HG03378 (cell line): ENCODE measurements around the gene IL1RAPL2.
"Not testable (repeated sequence)": the region's sequence is repeated elsewhere in the genome, so short reads cannot be mapped to it uniquely, and the experiment has no call there.

Experiments used
- ATAC-seq: cut with Tn5 transposase; IDR thresholded peaks from one replicate; pipeline ENCODE4 v1.9.1; 2021; ENCODE audit warnings: mild to moderate bottlenecking, moderate library complexity; ENCODE audit not compliant: unreplicated experiment

IL1RAPL2 gene

DNA sequence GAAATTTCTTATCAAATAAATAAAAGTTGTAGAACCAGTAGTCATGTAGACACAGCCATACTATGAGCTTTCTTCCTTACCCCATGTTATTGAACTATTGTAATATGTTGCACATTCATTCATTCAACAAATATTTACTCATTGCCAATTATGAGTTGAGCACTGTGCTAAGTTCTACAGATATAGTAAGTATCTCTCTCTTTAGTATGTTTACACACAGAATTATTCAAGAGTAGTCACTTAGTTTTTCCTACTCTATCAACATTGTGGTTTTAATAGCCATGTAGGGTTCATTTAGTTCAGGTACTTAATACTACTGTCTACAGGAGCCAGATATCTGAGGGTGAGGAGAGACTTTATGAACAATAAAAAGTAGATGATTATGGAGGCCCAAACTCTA lies 568.3 kb downstream of the IL1RAPL2 start:
- ATAC-seq = no peak

DNA sequence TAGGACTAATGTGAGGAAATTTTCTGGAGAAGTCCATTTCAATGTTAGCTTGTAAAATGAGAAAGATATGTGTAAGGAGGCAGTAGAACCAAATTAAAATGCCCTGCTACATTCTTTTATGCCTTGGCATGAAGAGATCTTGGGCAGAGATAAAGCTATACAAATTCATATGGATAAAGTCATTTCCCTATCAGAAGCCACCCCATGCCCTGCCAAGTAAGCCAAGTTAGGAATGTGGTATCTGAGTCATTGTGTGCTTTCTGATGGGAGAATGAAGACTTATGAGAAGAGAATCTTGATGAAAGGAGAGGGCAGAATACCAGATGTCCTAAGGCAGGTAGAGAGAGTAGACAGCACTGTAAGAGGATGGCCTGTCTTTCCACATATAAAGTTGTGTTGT lies 570.8 kb downstream of the IL1RAPL2 start:
- ATAC-seq = no peak

DNA sequence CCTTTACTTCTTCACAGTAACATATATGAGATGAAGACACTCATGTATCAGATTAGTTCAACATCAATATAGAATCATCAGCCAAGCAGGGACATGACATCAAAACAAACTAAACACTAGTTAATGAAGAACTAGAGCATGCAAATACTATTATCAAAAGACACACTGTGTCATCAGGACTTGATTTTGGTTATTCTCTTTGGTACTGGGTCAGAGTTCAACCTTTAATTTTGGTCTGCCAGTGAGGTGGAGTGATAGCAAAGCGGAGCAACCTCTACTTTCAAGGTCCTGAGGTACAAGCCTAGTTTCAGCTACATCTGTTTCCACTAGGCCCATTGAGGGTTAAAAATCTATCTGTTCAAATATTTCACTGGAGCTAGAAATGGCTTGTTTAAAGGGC lies 584.0 kb downstream of the IL1RAPL2 start:
- ATAC-seq = no peak

DNA sequence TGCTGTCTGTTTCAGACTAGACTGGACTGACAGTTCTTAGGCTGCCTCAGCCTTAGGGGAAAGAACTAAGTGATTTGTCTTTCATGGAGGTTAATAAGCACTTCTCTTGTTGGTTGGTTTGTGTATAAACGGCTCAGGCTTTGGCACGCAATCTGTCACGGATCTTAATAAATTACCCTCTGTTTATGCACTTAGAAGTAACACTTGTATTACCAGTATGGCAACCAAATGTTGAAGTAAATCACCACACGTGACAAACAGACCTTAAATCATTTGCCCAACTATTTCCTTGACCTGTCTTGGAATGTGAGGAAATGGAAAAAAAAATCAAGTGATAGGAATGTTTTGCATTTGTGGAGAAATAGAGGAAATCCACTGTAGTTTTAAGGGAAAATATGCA lies 584.6 kb downstream of the IL1RAPL2 start:
- no peak for ATAC-seq

DNA sequence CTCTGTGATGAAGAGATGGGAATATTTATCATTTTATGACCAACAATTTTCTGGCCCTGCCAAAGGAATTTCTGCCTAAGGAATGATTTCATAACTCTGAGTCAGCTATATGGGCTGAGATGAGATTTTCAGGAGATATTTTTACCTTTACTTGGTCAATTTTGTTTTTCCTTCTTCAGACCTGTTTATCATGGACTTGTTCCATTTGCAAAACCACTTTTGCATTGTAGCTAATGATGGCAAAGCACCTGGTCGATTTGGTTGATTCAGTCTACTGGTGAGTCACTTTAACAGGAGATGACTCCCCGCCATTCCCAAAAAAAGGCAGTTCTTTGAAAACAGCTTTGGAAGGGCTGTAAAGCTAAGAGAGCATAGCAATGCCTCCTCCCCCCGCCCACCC lies 601.2 kb downstream of the IL1RAPL2 start:
- no peak for ATAC-seq

DNA sequence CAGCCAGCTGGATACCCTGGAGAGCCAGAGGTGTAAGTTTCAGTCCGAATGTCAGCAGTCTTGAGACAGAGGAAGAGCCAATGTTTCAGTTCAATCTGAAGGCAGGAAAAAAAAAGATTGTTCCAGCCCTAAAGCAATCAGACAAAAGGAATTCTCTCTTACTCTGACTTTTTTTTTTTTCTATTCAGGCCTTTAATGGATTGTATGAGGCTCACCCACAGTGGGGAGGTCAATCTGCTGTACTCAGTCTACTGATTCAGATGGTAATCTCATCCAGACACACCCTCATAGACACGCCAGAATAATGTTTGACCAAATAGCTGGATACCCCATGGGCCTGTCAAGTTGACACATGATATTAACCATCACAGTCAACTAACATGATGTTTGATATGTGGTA lies 602.6 kb downstream of the IL1RAPL2 start:
- ATAC-seq = no peak

DNA sequence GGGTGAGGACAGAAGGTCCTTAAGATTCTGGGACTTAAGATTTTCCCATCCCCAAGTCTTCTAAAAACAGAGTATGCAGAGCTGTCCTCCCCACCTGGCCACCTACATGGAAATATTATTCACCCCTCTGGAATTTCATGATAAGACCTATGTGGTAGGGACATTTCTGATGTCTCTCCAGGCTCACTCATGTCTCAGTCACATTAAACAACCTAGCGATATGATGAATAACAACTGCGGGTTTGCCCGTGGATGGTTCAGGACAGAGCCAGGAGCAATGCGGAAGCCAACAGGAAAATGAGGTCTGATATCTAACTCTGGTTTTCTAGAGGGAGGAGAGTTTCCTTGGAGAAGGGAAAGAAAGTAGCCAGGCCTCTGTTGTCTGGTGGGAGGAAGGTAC lies 607.1 kb downstream of the IL1RAPL2 start:
- no peak for ATAC-seq

DNA sequence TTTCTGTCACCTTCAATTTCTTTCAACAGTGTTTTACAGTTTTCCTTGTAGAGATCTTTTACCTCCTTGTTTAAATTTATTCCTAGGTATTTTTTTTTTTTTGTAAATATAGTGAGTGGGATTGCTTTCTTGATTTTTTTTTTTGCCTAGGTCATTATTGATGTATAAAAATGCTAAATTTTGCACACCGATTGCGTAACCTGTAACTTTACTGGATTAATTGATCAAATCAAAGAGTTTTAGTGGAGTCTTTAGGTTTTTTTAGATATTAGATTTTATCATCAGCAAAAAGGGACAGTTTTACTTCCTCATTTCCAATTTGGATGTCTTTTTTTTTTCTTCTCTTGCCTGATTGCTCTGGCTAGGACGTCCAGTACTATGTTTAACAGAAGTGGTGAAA lies 613.6 kb downstream of the IL1RAPL2 start:
- no peak for ATAC-seq

DNA sequence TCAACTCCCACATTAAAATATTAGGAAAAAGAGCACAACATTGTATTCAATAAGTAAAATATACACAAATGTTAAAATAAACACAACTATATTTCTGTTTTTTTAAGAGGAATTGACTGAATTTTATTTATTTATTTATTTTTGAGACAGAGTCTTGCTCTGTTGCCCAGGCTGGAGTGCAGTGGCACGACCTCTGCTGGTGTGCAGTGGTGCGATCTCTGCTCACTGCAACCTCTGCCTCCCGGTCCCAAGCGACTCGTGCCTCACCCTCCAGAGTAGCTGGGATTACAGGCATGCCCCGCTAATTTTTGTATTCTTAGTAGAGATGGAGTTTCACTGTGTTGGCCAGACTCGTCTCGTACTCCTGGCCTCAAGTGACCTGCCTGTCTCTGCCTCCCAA lies 623.1 kb downstream of the IL1RAPL2 start:
- ATAC-seq = no peak

DNA sequence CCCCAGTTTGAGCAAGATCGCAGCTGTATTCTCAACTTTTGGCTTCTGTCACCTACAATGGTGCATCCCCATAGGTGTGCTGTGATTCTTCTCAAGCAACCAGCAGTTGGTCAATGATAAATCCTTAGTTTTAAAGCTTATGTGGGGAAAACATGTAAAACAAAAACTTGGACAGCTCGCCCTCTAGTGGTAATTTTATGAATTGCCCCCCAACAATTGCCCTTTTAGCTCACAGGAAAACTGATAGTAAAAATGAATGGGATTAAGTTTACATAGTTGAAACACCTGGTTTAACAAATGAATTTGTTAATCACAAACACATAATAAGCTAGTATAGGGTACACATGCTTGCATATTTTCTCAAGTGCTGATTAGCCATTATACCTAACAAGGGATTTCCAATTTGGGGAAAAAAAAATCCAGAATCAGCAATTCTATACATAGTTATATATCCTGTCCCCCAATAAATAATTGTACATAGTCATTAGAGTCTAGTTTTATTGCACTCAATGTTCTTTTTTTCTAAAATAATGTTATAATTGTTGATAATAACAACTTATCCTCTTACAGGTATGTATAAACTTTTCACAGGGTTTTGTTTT lies 624.4 kb downstream of the IL1RAPL2 start:
- ATAC-seq = no peak

DNA sequence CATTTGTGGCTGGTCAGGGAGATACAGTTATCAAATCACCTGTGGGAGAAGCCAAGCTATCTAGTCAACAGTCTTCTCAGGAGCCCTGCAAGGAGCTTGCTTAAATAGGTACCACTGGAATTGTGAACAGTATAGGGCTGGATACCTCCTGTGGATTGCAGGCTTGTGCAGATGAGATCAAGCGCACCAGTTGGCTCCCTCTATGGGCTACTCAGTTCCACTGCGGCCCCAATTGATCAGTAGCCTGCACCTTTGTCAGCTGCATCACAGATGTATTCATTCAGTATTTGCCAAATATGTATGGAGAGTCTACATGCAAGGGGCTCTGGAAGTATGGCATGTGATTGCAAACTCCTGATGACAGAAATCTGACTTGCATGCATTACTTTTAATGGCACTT lies 625.9 kb downstream of the IL1RAPL2 start:
- ATAC-seq = no peak

DNA sequence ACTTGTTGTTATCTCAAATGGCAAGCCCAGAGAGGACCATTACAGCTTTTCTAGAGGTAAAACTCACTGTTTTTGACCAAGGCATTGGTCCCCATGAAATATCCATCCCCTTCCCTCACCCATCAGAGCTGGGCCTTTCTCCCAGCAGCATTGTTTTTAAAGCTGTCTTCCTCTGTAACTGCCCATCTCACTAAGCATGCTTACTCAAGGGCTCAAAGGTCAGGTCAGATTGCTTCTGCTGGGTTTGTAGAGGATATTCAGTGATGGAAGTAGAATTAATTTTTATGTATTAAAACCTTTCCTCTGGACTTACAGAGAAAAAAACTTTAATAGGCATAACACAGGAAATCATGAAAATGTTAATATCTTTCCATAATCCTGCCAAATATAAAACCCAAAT lies 643.4 kb downstream of the IL1RAPL2 start:
- ATAC-seq = no peak

DNA sequence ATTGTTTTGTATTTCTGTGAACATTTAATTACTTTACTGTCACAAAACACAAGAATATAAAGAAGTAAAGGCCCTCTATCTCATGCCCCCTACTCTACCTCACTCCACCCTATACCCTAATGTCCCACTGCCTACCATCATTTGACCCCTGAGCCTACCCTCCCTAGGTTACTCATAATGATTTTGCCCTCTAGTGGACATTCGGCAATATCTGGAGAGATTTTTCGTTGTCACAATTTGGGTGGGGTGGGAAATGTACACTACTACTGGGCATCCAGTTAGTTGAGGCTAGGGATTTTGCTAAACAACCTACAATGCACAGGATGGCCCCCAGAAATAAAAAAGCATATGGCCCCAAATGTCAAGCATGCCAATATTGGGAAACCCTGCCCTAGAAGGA lies 644.3 kb downstream of the IL1RAPL2 start:
- no peak for ATAC-seq

DNA sequence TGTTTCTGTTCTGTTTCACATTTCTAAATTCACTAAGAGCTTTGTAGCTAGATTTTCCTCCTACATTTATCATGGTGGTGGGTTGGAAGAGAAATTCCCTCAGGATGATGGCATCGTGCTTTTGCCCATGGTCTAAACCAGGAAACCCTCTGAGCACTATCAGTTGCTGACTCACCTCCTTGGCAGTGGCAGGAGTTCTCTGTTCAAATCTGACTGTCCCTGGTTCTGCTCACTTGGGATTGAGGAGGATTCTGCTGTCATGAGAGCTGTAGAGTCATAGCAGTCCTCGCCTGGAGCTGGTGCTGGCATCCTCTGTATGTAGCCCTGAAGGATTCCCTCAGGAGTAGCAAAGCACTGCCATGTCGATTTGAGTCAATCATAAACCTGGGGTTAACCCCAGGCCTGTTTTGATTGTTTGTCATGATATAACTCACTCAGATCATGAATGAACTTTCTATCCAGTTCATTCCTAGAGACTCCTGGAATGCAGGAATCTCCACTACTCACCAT lies 645.1 kb downstream of the IL1RAPL2 start:
- ATAC-seq = no peak

DNA sequence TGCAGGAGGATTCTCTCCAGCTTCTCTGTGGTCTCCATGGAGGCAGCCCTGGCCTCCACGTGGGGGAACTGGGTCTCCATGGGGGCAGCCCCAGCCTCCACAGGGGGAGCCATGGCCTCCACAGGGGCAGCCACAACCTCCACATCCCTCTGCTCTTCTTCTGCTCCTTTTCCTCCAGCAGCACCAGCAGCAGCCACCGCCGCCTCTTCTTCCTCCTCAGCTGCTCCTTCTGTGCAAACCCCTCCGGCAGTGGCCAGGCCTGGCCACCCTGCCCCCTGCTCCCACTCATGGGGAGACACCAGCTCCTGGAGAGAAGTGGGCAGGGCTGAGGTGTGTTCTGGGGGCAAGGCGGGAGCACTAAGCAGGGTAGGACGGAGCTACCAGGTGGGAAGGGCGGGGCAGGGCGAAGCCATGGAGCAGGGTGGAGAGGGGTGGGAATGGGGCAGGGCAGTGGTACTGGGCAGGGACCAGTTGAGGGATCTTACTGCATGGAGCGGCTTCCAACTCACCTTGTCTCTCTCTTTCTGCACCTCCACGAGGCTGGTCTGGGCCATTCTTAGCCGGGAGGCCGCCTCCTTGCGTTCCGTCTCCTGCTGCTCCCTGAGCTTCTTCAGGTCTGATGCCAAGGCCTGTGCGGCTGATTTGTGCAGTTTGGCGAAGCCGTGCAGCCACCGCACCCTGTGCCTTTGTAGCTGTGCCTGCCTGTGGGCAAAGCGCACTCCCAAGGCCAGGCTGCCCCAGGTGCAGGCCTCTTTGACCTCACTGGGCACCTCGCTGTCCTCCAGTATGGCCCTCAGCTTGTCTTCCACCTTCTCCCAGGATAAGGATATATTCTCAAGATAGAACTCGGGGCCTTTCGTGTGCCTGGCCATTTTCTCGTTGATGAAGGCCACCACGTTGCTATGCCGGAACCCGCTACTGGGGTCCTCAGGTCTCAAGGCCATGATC lies 653.7 kb downstream of the IL1RAPL2 start:
- ATAC-seq = no peak

DNA sequence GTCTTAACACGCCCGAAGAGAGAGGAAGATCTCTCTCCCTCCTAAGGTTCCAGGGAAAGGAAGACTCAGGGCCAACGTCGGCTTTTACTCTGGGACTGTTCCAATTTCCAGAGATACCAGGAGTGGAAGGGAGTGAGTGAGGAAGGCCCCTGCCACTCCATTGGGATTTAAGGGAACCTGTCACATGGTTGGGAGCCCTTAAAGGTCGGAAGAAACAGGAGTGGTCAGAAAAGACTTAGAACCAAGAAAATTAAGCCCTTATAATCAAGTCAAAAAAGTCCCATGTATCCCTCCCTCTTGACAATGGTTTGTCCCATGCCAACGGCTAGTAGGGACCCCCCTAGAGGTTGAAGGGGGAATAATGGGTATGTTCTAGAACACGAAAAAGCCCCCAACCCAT lies 654.6 kb downstream of the IL1RAPL2 start, which contains the start of gene TEX13A:
TEX13A (minus strand) TSS at position 59 of the 400 bp plus-strand sequence. CDS start 297 bp downstream, outside the sequence.
- ATAC-seq = no peak

DNA sequence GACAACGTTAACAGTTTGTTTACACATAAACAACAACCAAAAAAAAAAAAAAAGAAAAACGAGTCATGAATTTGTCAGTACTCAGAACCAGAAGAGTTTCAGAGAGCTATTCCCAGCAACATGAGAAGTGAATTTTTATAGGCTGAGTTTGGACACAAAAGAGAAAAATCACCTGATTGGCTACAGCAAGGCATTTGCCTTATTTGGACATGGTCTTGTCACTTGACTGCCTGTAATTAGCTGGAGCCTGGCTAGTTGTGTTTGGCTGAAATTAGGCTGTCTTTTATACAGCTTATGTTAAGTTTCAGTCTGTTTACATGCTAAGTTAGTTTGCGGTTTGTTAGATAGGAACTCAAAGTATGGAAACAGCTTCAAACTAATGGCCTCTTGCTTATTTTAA lies 655.4 kb downstream of the IL1RAPL2 start:
- ATAC-seq = no peak

DNA sequence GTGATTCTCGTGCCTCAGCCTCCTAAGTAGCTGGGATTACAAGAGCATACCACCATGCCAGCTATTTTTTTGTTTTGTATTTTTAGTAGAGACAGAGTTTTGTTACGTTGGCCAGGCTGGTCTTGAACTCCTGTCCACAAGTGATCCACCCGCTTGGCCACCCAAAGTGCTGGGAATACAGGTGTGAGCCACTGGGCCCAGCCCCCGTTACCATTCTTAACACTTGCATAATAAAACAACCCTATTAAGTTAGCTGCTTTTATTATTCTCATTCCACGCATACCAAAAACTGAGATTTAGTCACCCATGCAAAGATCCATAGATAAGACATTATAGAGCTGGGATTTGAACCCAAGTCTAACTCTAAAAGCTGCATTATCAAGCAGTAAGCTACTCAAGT lies 660.5 kb downstream of the IL1RAPL2 start:
- ATAC-seq = no peak

DNA sequence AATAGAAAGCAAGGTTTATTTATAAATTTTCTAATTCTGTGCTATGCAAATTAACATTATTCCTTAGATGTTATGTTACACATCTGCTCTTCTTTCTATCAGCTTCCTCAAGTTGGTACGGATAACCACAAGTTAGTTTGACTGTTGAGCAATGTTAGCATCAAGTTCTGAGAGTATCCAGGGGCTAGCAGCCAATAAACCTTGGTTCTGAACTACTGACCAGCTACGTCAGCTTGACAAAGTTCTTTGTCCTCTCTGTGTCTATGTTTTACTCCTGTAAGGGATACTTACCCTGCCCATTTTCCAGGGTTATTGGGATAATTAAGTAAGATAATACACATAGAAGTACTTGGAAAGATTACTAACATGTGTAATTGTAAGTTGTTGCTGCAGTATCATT lies 662.6 kb downstream of the IL1RAPL2 start:
- no peak for ATAC-seq

DNA sequence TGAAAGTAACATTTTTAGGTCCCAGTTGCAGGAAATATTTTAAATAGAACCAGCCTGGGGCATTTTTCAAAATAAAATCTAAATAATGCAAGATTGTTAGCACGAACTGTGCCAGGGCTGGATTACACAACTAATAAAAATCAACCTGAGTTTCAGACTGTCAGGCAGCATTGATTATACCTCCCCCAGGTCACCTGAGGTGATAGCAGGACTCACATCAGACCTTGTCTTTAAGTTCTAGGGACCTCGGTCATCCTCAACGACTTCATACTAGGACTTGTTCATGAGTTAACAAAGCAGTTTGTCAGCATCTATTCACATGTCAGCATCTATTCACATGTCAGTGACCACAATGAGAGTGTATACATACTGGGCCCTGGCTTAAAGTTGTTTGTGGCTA lies 663.1 kb downstream of the IL1RAPL2 start:
- ATAC-seq = no peak

DNA sequence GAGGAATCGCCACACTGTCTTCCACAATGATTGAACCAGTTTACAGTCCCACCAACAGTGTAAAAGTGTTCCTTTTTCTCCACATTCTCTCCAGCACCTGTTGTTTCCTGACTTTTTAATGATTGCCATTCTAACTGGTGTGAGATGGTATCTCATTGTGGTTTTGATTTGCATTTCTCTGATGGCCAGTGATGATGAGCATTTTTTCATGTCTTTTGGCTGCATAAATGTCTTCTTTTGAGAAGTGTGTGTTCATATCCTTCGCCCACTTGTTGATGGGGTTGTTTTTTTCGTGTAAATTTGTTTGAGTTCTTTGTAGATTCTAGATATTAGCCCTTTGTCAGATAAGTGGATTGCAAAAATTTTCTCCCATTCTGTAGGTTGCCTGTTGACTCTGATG lies 671.4 kb downstream of the IL1RAPL2 start:
- ATAC-seq = not testable (repeated sequence)

DNA sequence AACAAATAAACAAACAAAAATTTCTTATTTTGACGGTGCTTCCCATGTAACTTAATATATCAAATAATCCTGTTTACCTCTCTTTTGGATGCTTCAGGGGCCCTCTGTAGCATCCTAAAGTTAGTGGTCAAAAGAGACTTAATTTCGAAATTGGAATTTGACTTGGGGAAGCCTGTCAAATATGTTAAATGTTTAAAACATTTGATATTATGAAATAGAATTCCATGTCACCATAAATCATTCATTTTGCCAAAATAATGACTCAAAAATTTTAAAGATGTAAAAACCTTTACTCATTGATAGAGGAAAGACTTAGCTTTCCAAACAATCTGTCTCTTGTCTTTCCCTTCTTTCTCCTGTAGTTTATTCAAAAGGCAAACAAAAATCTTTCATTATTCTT lies 675.1 kb downstream of the IL1RAPL2 start:
- ATAC-seq = no peak
